Stimulated activated memory B cell treated with anti-CD40 and anti-IgM and Interleukin-4, amounts not matched to agents 10 μg/mL and 1 μg/mL and 100 μg/mL, for 72 hours (primary cell): ENCODE results near the gene TRABD2A.
"Not testable (repeated sequence)": the region's sequence is repeated elsewhere in the genome, so short reads cannot be mapped to it uniquely, and the experiment has no call there.

ENCODE experiments used
- ATAC-seq: fragments of 150-1000 bp; cut with Tn5 transposase; 2 replicates; pipeline ENCODE4 v1.10.0; 2021
- H3K27ac Mint-ChIP-seq: one replicate; pipeline ENCODE4 v1.8.0; 2022; ENCODE audit warnings: mild to moderate bottlenecking, mixed read lengths
- H3K27me3 Mint-ChIP-seq: one replicate; pipeline ENCODE4 v1.8.0; 2022; ENCODE audit warnings: mixed read lengths
- H3K36me3 Mint-ChIP-seq: one replicate; pipeline ENCODE4 v1.8.0; 2022; ENCODE audit warnings: mixed read lengths
- H3K4me1 Mint-ChIP-seq: one replicate; pipeline ENCODE4 v1.8.0; 2022; ENCODE audit warnings: mixed read lengths
- H3K4me3 Mint-ChIP-seq: one replicate; pipeline ENCODE4 v1.8.0; 2022; ENCODE audit warnings: mild to moderate bottlenecking, moderate library complexity, mixed read lengths
- H3K9me3 Mint-ChIP-seq: one replicate; pipeline ENCODE4 v1.8.0; 2022; ENCODE audit warnings: mixed read lengths

The TRABD2A gene

GRCh38 chr2:84782717-84783442 is 98.0 kb downstream of the TRABD2A start:
- H3K27ac Mint-ChIP-seq, result peak overlapping the region; percentile 57
- no peak for ATAC-seq
- H3K9me3 Mint-ChIP-seq, result no peaks in the 10 kb centered on the region
- H3K4me3 Mint-ChIP-seq, result no peak overlapping the region
- H3K4me1 Mint-ChIP-seq, result peaks cover 28% of the 10 kb centered on the region
- H3K36me3 Mint-ChIP-seq, result no peaks in the 10 kb centered on the region
- H3K27me3 Mint-ChIP-seq, result peaks cover 11% of the 10 kb centered on the region

DNA sequence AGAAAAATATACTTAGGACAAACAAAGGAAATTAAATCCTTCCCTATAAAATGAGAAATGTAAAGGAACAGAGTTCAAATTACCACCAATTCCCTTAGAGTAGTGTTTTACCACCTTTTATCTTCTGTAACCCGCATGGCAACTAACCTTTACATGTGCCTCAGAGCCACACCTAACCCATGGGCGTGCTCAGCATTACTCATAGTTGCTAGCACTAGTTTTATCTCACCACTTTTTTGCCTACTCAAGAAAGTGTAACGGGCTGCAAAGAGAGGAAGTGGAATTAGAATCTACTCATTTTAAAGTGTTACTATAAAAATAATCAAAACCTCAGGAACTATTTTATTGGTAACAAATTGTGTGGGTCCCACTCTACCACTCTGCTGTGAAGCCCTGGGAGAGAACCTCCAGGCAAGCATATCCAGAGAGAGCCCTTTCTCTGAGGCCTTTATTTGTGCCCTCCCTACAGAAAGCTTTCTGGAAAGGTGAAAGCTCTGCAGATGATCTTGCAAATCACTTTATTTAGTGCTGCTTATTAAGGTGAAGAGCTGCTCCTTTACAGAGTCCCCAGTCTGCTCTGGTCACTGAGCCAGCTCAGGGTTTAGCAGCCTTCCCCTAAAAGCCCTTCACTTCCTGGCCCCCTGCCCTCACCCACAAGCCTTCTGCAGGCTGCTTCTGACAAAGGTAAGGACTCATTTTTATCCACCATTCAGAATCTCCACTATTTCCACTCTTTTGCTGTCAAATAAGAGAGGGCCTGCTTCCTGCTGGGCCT is 98.8 kb downstream of the TRABD2A start:
- peaks cover 28% of the 10 kb centered on the region for H3K4me1 Mint-ChIP-seq

GRCh38 chr2:84779781-84780180 is 101.1 kb downstream of the TRABD2A start:
- no peak for ATAC-seq
- Mint-ChIP-seq H3K27me3 (no peaks in the 10 kb centered on the region), H3K9me3 (peaks cover 14% of the 10 kb centered on the region), H3K4me3 (no peak overlapping the region), H3K27ac (no peak overlapping the region), H3K4me1 (peaks cover 28% of the 10 kb centered on the region), H3K36me3 (no peaks in the 10 kb centered on the region)

More for the DNA sequence above, 98.8 kb downstream of the TRABD2A start:
- peak overlapping the region; percentile 57 for H3K27ac Mint-ChIP-seq
- no peaks in the 10 kb centered on the region for H3K9me3 Mint-ChIP-seq
- peak; percentile 96 for ATAC-seq
- peaks cover 11% of the 10 kb centered on the region for H3K27me3 Mint-ChIP-seq
- no peaks in the 10 kb centered on the region for H3K36me3 Mint-ChIP-seq
- no peak overlapping the region for H3K4me3 Mint-ChIP-seq

DNA sequence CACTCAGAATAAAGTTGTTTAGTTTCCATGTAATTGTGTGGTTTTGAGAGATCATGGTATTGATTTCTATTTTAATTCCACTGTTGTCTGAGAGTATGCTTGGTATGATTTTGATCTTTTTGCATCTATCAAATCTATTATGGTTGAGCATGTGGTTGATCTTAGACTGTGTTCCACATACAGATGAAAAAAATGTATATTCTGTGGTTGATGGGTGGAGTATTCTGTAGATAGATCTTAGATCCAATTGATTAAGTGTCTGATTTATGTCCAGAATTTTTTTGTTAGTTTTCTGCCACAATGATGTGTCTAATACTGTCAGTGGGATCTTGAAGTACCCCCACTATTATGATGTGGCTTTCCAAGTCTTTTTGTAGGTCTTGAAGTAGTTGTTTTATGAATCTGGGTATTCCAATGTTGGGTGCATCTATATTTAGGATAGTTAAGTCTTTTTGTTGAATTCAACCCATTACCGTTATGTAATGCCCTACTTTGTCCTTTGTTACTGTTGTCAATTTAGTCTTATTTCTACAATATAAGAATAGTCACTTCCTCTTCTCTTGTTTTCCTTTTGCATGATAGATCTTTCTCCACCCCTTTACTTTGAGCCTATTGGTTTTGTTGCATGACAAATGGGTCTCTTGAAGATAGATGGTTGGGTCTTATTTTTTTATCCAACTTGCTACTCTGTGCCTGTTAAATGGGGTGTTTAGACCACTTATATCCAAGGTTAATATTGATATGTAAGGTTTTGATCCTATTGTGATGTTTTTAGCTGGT is 101.8 kb downstream of the TRABD2A start:
- no peaks in the 10 kb centered on the region for H3K36me3 Mint-ChIP-seq
- H3K27ac Mint-ChIP-seq, result no peak overlapping the region
- H3K4me1 Mint-ChIP-seq, result peaks cover 28% of the 10 kb centered on the region
- no peak overlapping the region for H3K4me3 Mint-ChIP-seq
- no peaks in the 10 kb centered on the region for H3K27me3 Mint-ChIP-seq
- peaks cover 20% of the 10 kb centered on the region for H3K9me3 Mint-ChIP-seq
- ATAC-seq, result no peak

DNA sequence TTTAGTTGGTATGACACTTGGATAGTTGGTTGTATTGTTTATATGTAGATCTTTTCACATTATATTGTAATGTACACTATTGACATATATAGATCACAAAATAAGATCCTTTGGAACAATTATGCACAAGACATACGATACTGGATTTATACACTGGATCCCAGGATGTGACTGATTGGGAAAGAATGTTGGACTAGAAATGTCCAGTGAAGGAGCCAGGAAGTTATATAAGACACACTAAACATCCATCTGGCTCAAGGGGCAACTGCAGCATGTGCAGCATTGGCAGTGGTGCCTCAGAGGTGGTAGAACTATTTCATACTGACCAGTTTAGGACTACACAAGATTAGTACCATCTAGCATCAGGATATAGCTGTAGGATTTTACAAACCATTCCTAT is 104.9 kb downstream of the TRABD2A start:
- Mint-ChIP-seq H3K27me3 (no peaks in the 10 kb centered on the region), H3K36me3 (no peaks in the 10 kb centered on the region), H3K4me1 (peaks cover 15% of the 10 kb centered on the region), H3K9me3 (peaks cover 41% of the 10 kb centered on the region), H3K27ac (no peak overlapping the region), H3K4me3 (no peak overlapping the region)
- no peak for ATAC-seq

GRCh38 chr2:84773562-84773961 is 107.3 kb downstream of the TRABD2A start:
- H3K4me3 Mint-ChIP-seq, H3K27ac Mint-ChIP-seq, ATAC-seq, H3K27me3 Mint-ChIP-seq, H3K36me3 Mint-ChIP-seq, H3K4me1 Mint-ChIP-seq: not testable (repeated sequence)
- H3K9me3 Mint-ChIP-seq, result peaks cover 42% of the 10 kb centered on the region
